ENCODE results near the gene OVOL3.

GRCh38 chr19:36152019-36152351, 41.0 kb downstream of the OVOL3 start:
- TF ChIP-seq CTCF (IDR thresholded peaks at IDR 0.05) (no peak), POLR2AphosphoS5 (IDR thresholded peaks at IDR 0.05) (no peak)
